Measurements from ENCODE around the gene STRN3.

STRN3 gene

DNA sequence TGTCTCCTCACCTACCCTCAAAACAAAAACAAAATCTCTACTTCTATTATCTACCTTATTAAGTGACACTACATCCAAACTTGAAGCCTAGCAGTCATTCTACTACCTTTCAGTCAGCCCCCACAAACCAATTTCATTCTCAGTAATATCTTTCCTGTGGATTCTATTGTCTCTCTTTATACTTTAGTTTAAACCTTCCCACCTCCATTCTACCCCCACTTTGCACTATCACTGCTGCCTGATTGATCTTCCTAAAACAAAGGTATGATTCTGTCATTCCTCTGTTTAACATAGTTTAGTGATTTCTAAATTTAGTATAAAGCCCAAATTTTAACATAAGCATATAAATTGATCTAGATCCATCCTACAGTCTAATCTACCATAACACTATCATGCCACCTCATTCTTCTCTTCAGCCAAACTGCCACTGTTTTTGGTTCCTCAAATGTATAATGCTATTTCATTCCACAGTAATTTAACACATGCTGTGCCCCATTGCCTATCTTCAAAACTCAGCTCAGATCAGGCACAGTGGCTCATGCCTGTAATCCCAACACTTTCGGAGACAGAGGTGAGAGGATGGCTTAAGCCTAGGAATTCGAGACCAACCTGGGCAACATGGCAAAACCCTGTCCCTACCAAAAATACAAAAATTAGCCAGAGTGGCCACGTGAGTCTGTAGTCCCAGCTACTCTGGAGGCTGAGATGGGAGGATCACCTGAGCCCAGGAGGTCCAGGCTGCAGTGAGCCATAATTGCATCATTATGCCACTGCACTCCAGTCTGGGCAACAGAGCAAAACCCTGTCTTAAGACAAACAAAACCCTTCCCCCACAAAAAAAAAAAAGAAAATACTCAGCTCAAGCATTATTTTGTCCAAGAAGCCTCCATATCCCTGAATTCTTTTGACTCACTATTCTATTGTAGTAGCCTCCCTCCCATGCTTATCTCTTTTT is 3.1 kb upstream of the STRN3 start:
- H3K4me1 ChIP-seq (ENCODE audit: control insufficient read depth, insufficient read depth, low read length), result peaks cover 4% of the 10 kb centered on the region
- H3K36me3 ChIP-seq (ENCODE audit: control insufficient read depth, insufficient read depth, low read length), result no peaks in the 10 kb centered on the region
- H3K4me3 ChIP-seq (ENCODE audit: low read depth, low read length), result no peak overlapping the region
- no peaks in the 10 kb centered on the region for H3K9me3 ChIP-seq (ENCODE audit: control insufficient read depth, insufficient read depth, low read length)
- H3K9ac ChIP-seq (ENCODE audit: low read depth, low read length), result no peak overlapping the region
- no peaks in the 10 kb centered on the region for H3K27me3 ChIP-seq (ENCODE audit: control insufficient read depth, insufficient read depth, low read length)

DNA sequence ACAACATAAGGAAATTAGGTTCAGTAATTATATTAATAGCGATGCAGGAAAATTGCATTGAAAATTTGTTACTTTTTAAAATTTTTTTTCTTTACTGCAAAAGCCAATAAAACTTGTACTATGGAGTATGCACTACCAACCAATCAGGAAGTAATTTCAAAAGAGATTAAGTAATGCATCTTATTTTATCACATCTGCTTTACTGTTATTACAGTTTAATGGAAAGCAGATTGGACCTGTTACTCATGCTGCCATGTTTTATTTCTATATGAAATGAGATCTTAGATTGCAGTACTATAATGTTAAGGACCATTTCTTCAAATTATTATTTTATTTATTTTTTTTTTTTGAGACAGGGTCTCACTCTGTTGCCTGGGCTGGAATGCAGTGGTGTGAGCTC is 1.7 kb upstream of the STRN3 start:
- Histone ChIP-seq H3K4me1 (ENCODE audit: control insufficient read depth, insufficient read depth, low read length) (peaks cover 9% of the 10 kb centered on the region), H3K9me3 (ENCODE audit: control insufficient read depth, insufficient read depth, low read length) (no peaks in the 10 kb centered on the region), H3K9ac (ENCODE audit: low read depth, low read length) (no peak overlapping the region), H3K36me3 (ENCODE audit: control insufficient read depth, insufficient read depth, low read length) (no peaks in the 10 kb centered on the region), H3K27me3 (ENCODE audit: control insufficient read depth, insufficient read depth, low read length) (no peaks in the 10 kb centered on the region), H3K4me3 (ENCODE audit: low read depth, low read length) (peak overlapping the region; percentile 87)

DNA sequence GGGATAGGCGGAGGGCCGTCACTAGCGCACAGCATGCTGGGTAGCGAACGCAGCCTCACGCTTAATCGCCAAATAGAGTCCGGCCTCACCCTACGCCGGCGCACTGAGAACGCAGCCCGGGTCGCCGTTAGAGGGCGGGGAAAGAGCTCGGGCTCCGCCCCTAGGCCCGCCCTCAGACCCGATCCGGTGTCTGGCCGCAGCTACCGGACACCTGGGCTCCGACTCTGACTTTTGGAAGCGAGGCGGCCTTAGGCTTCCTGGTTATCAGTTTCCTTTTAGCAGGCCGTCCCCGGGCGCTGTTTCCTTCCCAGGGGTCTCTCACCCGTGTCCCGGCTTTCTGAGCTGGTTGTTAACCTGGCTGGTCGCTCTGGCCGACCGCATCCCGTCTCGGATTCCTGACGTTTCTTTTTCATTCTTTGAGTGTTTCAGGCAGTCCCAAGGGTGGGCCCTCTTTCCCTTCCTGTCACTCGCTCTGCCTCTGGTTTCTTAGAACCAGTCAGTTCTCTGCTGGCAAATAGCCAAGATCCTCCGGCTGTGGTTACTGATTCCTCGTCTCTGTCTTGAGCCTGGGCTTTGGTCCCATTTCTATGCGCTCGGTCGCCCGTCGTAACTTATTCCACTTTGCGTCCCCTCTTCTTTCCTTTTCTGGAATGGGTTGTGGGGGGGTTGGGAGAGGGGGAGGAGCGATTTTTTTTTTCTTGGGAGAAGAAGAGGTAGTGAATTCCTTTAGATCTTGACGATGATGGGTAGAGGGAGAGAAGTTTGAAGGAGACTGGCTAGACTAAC is 464 bp upstream of the STRN3 start:
- H3K9me3 ChIP-seq (ENCODE audit: control insufficient read depth, insufficient read depth, low read length), result no peaks in the 10 kb centered on the region
- peak overlapping the region; percentile 93 for H3K4me3 ChIP-seq (ENCODE audit: low read depth, low read length)
- H3K9ac ChIP-seq (ENCODE audit: low read depth, low read length), result no peak overlapping the region
- H3K36me3 ChIP-seq (ENCODE audit: control insufficient read depth, insufficient read depth, low read length), result no peaks in the 10 kb centered on the region
- H3K4me1 ChIP-seq (ENCODE audit: control insufficient read depth, insufficient read depth, low read length), result peaks cover 9% of the 10 kb centered on the region
- H3K27me3 ChIP-seq (ENCODE audit: control insufficient read depth, insufficient read depth, low read length), result no peaks in the 10 kb centered on the region

- Histone ChIP-seq H3K9me3 (ENCODE audit: control insufficient read depth, insufficient read depth, low read length) (no peaks in the 10 kb centered on the region), H3K4me3 (ENCODE audit: low read depth, low read length) (peak within 1 kb of the TSS; percentile 93), H3K4me1 (ENCODE audit: control insufficient read depth, insufficient read depth, low read length) (peaks cover 9% of the 10 kb centered on the region), H3K27me3 (ENCODE audit: control insufficient read depth, insufficient read depth, low read length) (no peaks in the 10 kb centered on the region), H3K36me3 (ENCODE audit: control insufficient read depth, insufficient read depth, low read length) (no peaks in the 10 kb centered on the region), H3K9ac (ENCODE audit: low read depth, low read length) (peak within 1 kb of the TSS; percentile 88)
Observed at GRCh38 chr14:31025367-31026076, 657 bp downstream of the STRN3 start, which contains the start of gene AP4S1. AP4S1 (plus strand) TSS chr14:31025649; CDS start chr14:31066197, 40,548 bp downstream.

DNA sequence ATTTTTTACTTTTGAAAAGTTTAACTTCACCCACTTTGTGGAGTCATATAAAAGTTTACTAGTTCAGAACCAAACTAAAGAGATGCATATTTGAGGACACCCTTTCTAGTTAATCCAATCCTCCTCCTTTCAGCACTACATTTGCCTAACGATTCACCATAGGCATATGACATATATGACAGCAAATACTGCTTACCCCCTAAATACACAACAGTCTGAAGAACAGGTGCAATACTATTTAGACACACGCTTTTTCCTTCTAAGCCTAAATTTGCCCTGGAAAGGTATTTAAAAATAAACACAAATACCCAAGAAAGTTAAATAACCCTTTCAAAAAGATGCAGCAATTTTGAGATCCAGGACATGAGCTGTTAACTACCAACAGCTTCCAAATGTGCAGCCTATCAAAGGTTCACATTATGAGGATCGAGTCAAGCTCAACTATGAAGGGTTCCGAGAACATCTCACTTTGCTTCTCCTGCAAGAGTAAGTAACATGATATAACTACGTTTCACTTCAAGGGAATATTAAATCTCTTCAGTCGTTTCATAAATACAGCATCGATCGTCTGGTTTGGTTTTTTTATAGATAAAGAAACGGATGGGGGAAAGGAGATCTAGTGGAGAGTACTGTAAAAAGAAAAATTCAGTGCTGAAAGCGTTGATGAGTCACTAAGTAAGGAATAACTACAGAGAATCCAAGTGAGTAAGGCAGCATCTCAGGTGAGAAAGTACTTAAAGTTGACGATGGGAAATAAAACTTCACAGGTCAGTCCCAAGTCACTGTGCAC is 1.4 kb downstream of the STRN3 start:
- H3K9ac ChIP-seq (ENCODE audit: low read depth, low read length), result peak overlapping the region; percentile 88
- H3K27me3 ChIP-seq (ENCODE audit: control insufficient read depth, insufficient read depth, low read length), result no peaks in the 10 kb centered on the region
- no peaks in the 10 kb centered on the region for H3K9me3 ChIP-seq (ENCODE audit: control insufficient read depth, insufficient read depth, low read length)
- H3K4me3 ChIP-seq (ENCODE audit: low read depth, low read length), result peak overlapping the region; percentile 93
- no peaks in the 10 kb centered on the region for H3K36me3 ChIP-seq (ENCODE audit: control insufficient read depth, insufficient read depth, low read length)
- peaks cover 9% of the 10 kb centered on the region for H3K4me1 ChIP-seq (ENCODE audit: control insufficient read depth, insufficient read depth, low read length)

- Histone ChIP-seq H3K27me3 (ENCODE audit: control insufficient read depth, insufficient read depth, low read length) (no peaks in the 10 kb centered on the region), H3K4me3 (ENCODE audit: low read depth, low read length) (peak overlapping the region; percentile 93), H3K4me1 (ENCODE audit: control insufficient read depth, insufficient read depth, low read length) (peaks cover 9% of the 10 kb centered on the region), H3K9ac (ENCODE audit: low read depth, low read length) (no peak overlapping the region), H3K9me3 (ENCODE audit: control insufficient read depth, insufficient read depth, low read length) (no peaks in the 10 kb centered on the region), H3K36me3 (ENCODE audit: control insufficient read depth, insufficient read depth, low read length) (no peaks in the 10 kb centered on the region)
Observed at GRCh38 chr14:31024010-31024480, 2.1 kb downstream of the STRN3 start.

GRCh38 chr14:31022386-31022785 is 3.8 kb downstream of the STRN3 start:
- no peak overlapping the region for H3K9ac ChIP-seq (ENCODE audit: low read depth, low read length)
- H3K4me1 ChIP-seq (ENCODE audit: control insufficient read depth, insufficient read depth, low read length), result peaks cover 9% of the 10 kb centered on the region
- no peak overlapping the region for H3K4me3 ChIP-seq (ENCODE audit: low read depth, low read length)
- no peaks in the 10 kb centered on the region for H3K36me3 ChIP-seq (ENCODE audit: control insufficient read depth, insufficient read depth, low read length)
- no peaks in the 10 kb centered on the region for H3K9me3 ChIP-seq (ENCODE audit: control insufficient read depth, insufficient read depth, low read length)
- no peaks in the 10 kb centered on the region for H3K27me3 ChIP-seq (ENCODE audit: control insufficient read depth, insufficient read depth, low read length)

DNA sequence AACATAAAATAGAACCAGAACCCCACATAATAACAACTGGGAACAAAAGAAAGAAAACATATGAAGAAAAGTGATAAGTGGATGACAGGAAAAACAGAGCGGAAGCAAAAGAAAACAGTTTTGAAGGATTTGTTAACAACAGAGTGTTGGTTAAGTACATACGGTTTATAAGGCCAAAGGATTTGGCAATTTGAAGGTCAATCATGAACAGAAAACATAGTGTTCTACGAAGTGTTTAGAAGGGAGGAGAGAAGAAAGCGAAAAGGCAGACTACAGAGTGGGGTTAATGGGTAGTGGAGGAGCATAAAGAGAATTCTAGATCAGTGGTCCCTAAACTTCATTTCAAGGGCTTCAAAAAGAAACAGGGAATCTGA is 4.6 kb downstream of the STRN3 start:
- Histone ChIP-seq H3K9ac (ENCODE audit: low read depth, low read length) (no peak overlapping the region), H3K4me1 (ENCODE audit: control insufficient read depth, insufficient read depth, low read length) (peaks cover 9% of the 10 kb centered on the region), H3K27me3 (ENCODE audit: control insufficient read depth, insufficient read depth, low read length) (no peaks in the 10 kb centered on the region), H3K9me3 (ENCODE audit: control insufficient read depth, insufficient read depth, low read length) (no peaks in the 10 kb centered on the region), H3K4me3 (ENCODE audit: low read depth, low read length) (no peak overlapping the region), H3K36me3 (ENCODE audit: control insufficient read depth, insufficient read depth, low read length) (no peaks in the 10 kb centered on the region)

GRCh38 chr14:31020834-31021575 is 5.2 kb downstream of the STRN3 start:
- peaks cover 9% of the 10 kb centered on the region for H3K4me1 ChIP-seq (ENCODE audit: control insufficient read depth, insufficient read depth, low read length)
- no peaks in the 10 kb centered on the region for H3K27me3 ChIP-seq (ENCODE audit: control insufficient read depth, insufficient read depth, low read length)
- no peaks in the 10 kb centered on the region for H3K9me3 ChIP-seq (ENCODE audit: control insufficient read depth, insufficient read depth, low read length)
- no peaks in the 10 kb centered on the region for H3K36me3 ChIP-seq (ENCODE audit: control insufficient read depth, insufficient read depth, low read length)
- H3K4me3 ChIP-seq (ENCODE audit: low read depth, low read length), result no peak overlapping the region
- H3K9ac ChIP-seq (ENCODE audit: low read depth, low read length), result no peak overlapping the region

GRCh38 chr14:31018057-31018645 is 8.0 kb downstream of the STRN3 start:
- H3K9me3 ChIP-seq (ENCODE audit: control insufficient read depth, insufficient read depth, low read length), result no peaks in the 10 kb centered on the region
- no peaks in the 10 kb centered on the region for H3K4me1 ChIP-seq (ENCODE audit: control insufficient read depth, insufficient read depth, low read length)
- H3K4me3 ChIP-seq (ENCODE audit: low read depth, low read length), result no peak overlapping the region
- H3K9ac ChIP-seq (ENCODE audit: low read depth, low read length), result no peak overlapping the region
- no peaks in the 10 kb centered on the region for H3K27me3 ChIP-seq (ENCODE audit: control insufficient read depth, insufficient read depth, low read length)
- H3K36me3 ChIP-seq (ENCODE audit: control insufficient read depth, insufficient read depth, low read length), result no peaks in the 10 kb centered on the region

Measured in iPS-15b (cell line).